Globus pallidus (tissue), 1 donor: ENCODE results near the gene PIGL.
"Not testable (repeated sequence)": the region's sequence is repeated elsewhere in the genome, so short reads cannot be mapped to it uniquely, and the experiment has no call there.

Experiments used
- DNase-seq: peaks from one replicate; pipeline ENCODE4 v3.0.0-alpha.2; 2015; ENCODE audit warnings: low spot score

Gene PIGL

DNA sequence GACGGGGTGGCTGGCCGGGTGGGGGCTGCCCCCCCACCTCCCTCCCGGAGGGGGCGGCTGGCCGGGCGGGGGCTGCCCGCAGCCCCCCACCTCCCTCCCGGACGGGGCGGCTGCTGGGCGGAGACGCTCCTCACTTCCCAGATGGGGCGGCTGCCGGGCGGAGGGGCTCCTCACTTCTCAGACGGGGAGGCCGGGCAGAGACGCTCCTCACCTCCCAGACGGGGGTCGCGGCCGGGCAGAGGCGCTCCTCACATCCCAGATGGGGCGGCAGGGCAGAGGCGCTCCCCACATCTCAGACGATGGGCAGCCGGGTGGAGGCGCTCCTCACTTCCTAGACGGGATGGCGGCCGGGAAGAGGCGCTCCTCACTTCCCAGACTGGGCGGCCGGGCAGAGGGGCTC lies 95.1 kb downstream of the PIGL start:
- DNase-seq, result not testable (repeated sequence)

- no peak for DNase-seq
These were observed 96.4 kb downstream of the PIGL start for GRCh38 chr17:16313139-16314090.

GRCh38 chr17:16314189-16314588 lies 97.2 kb downstream of the PIGL start:
- no peak for DNase-seq

- no peak for DNase-seq
These were observed 97.8 kb downstream of the PIGL start for GRCh38 chr17:16314859-16315258.

DNA sequence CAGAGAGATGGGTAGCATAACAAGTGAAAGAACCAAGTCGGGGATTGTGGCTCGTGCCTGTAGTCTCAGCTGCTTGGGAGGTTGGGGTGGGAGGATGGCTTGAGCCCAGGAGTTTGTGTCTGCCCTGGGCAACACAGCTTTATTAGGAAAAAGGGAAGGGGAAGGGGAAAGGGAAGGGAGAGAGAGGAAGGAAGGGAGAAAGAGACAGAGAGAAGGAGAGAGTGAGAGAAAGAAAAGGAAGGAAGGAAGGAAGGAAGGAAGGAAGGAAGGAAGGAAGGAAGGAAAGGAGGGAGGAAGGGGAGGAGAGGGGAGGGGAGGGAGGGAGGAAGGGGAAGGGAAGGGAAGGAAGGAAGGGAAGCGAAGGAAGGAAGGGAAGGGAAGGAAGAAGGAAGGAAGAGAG lies 103.0 kb downstream of the PIGL start:
- DNase-seq, result no peak

DNA sequence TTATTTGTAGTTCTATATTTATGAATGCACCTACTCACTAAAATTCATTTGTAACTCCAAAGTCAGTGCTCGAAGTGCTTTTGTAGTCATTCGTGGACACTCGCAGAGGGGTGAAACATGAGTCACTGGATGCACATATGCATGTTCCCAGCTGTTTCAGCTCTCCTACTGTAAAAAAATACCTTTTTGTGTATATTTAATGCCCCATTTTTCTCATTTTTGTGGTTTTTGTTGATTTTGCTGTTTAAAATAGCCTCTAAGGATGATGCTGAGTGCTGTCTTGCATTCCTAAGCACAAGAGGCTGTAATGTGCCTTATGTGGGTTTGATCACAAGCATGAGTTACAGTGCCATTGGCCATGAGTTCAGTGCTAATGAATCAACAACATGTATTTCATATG lies 105.6 kb downstream of the PIGL start:
- DNase-seq, result no peak

DNA sequence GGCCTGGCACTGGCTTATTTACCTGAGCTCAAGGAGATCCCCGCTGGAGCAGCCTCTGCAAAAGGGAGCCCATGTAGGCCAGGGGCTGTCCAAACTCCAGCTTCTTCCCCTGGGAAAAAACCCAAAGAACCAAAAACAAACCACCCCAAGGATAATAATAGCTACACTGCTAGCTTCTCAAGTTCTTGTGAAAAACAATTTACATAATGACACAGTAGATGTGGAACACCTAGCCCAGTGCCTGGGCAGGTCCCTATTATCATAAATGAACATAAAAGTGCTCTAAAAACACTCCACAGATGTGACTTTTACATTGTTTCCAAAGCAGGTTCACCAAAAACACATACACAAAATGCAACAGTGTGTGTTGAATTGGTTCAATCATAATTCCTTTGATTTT lies 109.0 kb downstream of the PIGL start:
- no peak for DNase-seq

DNA sequence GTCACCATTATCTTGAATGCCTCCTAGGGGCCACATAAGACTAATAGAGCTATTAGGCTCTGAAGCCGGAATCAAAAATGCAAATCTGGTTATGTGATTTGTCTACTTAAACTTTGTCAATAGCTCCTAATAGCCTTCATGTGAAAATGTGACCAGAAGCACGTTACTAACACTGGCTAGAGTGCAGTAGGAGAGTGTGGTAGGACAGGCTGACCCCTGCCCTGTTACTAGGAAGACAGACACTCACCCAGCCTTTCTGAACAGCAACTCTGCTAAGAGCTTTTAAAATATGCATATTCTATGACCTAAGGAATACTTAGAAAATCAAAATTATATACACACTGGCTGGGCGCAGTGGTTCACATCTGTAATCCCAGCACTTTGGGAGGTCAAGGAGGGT lies 110.0 kb downstream of the PIGL start:
- DNase-seq, result no peak

GRCh38 chr17:16328997-16329396 lies 112.0 kb downstream of the PIGL start:
- no peak for DNase-seq

- DNase-seq, result no peak
These were observed 112.7 kb downstream of the PIGL start for GRCh38 chr17:16329519-16330271.

DNA sequence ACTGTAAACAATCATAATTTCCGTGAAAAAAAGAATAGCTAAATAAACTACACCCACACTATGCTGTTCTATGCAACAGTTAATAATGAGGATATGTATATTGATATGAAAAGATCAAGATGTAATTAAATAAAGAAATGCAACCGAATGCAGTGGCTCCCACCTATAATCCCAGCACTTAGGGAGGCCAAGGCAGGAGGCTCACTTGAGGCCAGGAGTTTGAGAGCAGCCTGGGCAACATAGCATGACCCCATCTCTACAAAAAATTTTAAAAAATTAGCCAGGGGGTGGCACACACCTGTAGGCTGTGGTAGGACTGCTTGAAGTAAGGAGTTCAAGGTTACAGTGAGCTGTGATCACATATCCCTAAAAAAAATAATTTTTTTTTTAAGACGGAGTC lies 121.4 kb downstream of the PIGL start:
- no peak for DNase-seq

DNA sequence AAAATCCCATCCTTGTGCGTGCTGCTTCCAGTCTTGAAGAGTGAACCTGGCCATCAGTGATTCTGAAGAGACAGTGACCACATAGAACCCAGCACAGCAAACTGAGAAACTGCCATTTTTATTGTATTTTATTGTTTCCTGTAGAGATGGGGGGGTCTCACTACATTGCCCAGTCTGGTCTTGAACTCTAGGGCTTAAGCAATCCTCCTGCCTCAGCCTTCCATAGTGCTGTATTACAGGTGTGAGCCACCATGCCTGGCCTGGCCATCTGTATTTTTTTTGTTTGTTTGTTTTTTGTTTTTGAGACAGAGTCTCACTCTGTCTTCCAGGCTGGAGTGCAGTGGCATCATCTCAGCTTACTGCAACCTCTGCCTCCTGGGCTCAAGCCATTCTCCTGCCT lies 122.4 kb downstream of the PIGL start:
- no peak for DNase-seq

DNA sequence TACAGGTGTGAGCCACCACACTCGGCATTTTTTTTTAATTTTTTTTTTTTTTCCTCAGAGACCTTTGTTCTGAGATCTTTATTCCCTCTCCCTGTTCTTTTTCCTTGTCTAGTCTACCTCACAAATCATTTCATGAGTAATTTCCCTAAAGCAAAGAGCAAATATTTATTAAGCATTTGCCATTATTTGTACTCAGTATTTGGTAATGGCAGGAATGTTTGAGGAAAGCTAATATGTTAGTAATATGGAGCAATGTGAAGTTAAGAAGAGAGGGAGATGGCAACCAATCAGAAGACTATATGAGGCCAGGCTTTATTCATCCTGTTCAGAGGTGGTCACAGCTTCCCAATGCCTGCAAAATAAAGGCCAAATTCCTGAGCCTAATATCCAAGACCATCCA lies 122.9 kb downstream of the PIGL start:
- DNase-seq, result no peak

- DNase-seq, result no peak
These were observed 126.0 kb downstream of the PIGL start for GRCh38 chr17:16342979-16343378.

DNA sequence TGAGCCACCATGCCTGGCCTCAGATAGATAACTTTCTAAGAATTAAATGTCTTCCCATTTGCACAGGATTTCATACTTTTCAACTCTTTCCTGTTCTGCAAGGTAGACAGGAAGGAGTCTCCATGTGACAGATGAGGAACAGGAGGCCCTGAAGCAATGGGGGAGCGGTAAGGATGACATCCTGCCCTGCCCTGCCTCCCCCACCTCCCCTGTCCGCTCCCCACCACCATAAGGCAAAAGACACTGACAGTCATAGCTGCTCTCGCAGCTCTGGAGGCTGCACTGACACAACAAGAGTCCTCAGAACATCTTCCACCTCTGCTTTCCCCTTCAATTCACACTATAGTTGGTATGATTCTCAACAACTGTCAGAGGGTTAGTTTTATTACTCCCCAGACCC lies 126.6 kb downstream of the PIGL start:
- no peak for DNase-seq

GRCh38 chr17:16345565-16345964 lies 128.6 kb downstream of the PIGL start:
- DNase-seq, result no peak

GRCh38 chr17:16346721-16347271 lies 129.8 kb downstream of the PIGL start:
- DNase-seq, result no peak

DNA sequence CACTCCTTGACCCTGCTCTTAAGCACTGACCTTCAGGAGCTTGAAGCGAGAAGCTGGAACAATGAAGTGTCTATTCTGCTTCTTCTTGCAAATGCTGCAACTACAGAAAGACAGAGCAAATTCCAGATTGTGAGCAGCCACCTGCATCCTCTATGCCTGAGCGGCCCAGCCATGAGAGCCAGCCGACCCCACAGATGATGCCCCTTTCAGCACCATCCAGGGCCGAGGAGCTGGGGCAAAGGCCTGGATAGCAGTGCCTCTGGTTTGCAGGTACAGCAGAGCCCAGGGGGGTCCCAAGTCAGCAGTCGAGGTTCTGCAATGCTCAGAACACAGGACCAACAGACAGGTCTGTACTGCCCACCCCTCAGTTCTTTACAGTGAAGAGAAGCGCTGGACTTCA lies 131.6 kb downstream of the PIGL start:
- DNase-seq, result no peak

GRCh38 chr17:16349431-16349830 lies 132.4 kb downstream of the PIGL start:
- DNase-seq, result no peak

- no peak for DNase-seq
These were observed 134.8 kb downstream of the PIGL start for GRCh38 chr17:16351831-16352230.

DNA sequence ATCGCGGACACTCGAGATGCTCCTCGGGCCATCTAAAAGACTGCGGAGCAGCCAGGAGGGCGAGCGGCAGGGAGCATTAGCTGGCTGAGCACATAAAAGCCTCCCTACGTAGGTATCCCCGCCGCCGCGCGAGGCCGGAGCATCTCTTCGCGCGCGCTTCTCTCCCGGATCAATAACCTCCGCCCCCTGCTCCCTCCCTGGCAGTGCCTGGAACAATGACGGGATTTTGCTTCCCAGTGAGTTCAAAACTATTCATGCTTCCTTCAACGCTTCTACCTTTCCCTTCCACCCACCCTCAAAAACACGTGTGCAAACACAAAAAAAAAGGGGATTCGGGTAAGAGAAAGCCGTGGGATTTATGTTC lies 135.3 kb downstream of the PIGL start:
- peak; percentile 40 for DNase-seq

DNA sequence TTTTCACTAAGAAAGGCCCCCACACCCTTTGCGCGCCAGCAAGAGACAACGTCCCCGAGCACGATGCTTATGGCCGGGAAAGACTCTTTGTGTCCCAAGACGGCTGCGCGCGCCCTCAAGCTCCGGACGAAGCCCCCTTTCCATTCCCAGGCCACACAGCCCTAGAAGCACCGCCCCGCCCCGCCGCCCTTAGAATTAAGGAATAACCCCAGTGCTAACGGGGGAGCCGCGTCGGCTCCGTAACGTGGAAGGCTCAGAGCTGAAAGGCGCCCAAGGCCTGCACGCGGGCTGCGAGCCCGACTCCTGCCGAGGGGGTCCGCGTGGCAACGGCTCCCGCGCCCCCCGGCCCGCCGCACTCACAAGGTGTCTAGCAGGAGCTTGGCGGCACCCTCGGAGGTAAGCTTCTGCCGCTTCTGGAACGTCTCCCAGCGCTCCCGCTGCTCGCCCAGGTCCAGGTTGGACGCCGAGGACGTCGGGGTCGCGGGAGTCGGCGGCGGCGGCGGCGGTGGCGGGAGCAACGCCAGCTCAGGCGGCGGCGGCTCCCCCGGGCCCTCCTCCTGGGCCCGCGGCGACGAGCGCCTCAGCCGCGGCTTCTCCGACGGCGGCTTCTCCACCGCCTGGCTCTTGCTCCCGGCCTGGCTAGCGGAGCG lies 135.8 kb downstream of the PIGL start:
- no peak for DNase-seq
